ENCODE results near the gene ACOX2. TPM values are rescaled to one million over a fixed set of nuclear protein-coding genes. Genes with fewer than 3 reads are reported as not detected.
A peak's percentile ranks its signal among the peaks of the same experiment; 100 is the strongest.

ACOX2 gene
- total RNA-seq, 1 experiment from 2014 or later: 3.2 TPM

DNA sequence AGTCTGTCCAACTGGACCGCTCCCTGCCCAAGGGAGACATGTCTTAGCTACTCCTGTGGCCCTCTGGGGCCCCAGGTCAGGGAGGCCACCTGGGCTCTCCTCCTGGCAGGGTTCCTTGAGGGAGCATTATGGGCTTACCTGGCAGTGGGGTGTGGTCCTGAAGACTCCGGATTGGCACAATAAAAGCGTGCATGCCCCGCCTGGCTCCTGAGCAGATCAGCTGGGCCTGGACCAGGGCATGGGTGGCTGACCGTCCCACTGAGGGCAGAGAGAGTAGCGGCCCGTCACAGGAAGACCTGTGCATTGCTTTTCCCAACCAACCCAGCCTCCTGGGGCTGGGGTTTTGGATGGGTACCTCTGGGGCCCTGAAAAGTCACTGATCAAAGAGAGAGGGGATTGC lies 5.4 kb downstream of the ACOX2 start:
- in situ Hi-C loops (cut with HindIII; ENCODE audit: low pct_unique_long_range_greater_than_20kb, low sequenced_read_pairs): no loop called here
- ATAC-seq (no peak), DNase-seq (ENCODE audit: low read depth, low spot score) (no peak)
- no peaks in the 10 kb centered on the region for H3K9me3 ChIP-seq (ENCODE audit: control insufficient read depth, insufficient read depth, low read depth, low read length)
- CTCF ChIA-PET: interaction anchor here (0.6 kb wide), 1 partner anchor 117 kb away, joined by 3 read pairs; no protein-coding TSS in a partner anchor
- no peak overlapping the region for H3K27ac ChIP-seq (ENCODE audit: low read length)
- TF ChIP-seq TCF7L2 (IDR thresholded peaks at IDR 0.05; ENCODE audit: low read depth, low read length) (no peak), POLR2AphosphoS5 (IDR thresholded peaks at IDR 0.05; ENCODE audit: low read depth, low read length) (no peak), SIN3A (IDR thresholded peaks at IDR 0.05; ENCODE audit: borderline replicate concordance, insufficient read depth, low read depth, low read length) (no peak)
- TF ChIP-seq, protein P1, sequence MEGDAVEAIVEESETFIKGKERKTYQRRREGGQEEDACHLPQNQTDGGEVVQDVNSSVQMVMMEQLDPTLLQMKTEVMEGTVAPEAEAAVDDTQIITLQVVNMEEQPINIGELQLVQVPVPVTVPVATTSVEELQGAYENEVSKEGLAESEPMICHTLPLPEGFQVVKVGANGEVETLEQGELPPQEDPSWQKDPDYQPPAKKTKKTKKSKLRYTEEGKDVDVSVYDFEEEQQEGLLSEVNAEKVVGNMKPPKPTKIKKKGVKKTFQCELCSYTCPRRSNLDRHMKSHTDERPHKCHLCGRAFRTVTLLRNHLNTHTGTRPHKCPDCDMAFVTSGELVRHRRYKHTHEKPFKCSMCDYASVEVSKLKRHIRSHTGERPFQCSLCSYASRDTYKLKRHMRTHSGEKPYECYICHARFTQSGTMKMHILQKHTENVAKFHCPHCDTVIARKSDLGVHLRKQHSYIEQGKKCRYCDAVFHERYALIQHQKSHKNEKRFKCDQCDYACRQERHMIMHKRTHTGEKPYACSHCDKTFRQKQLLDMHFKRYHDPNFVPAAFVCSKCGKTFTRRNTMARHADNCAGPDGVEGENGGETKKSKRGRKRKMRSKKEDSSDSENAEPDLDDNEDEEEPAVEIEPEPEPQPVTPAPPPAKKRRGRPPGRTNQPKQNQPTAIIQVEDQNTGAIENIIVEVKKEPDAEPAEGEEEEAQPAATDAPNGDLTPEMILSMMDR (IDR thresholded peaks at IDR 0.05): 0 out of 2 replicates have a peak, but pooled peaks have one; percentile 4
- BruUV-seq (replicated peaks): no TSS peak
- POLR2A ChIA-PET: interaction anchor here (0.5 kb wide), 1 partner anchor 47 kb away, joined by 3 read pairs; no protein-coding TSS in a partner anchor
- no peak overlapping the region for H3K4me3 ChIP-seq (ENCODE audit: low read depth in 2 of 2, low read length in 2 of 2)
- no peaks in the 10 kb centered on the region for H3K36me3 ChIP-seq (ENCODE audit: control insufficient read depth, insufficient read depth, low read length)
- intact Hi-C loops (cut with micrococcal nuclease; ENCODE audit: unreplicated experiment): no loop called here
- peaks cover 25% of the 10 kb centered on the region for H3K4me1 ChIP-seq (ENCODE audit: control insufficient read depth, insufficient read depth, low read length)
- no peaks in the 10 kb centered on the region for H3K27me3 ChIP-seq (ENCODE audit: control insufficient read depth, insufficient read depth, low read length)

DNA sequence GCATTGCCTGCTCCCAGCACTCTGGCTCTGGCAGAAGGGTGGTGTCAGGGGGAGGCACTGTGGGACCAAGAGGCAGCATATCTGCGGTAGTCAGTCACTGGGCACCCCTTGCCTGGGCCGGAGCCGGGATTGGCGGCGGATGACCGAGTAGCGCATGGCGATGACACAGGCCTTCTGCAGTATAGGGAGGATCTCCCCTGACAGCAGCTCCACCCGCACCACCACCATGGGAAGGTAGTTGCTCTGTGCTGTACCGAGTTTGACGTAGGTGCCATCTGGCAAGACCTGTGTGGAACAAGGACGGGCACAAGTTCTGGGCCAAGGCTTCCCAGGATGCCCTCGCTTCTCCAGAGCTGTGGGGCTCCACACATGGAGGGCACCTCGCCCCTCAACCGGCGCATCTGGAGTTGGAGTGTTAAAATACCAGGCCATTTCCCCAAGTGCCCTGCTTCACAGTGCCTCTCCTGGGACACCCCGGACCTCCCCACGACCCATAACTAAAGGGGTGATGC lies 6.6 kb downstream of the ACOX2 start:
- no peaks in the 10 kb centered on the region for H3K36me3 ChIP-seq (ENCODE audit: control insufficient read depth, insufficient read depth, low read length)
- no peaks in the 10 kb centered on the region for H3K27me3 ChIP-seq (ENCODE audit: control insufficient read depth, insufficient read depth, low read length)
- DNase-seq (ENCODE audit: low read depth, low spot score) (no peak), ATAC-seq (no peak)
- H3K4me1 ChIP-seq (ENCODE audit: control insufficient read depth, insufficient read depth, low read length): peaks cover 30% of the 10 kb centered on the region
- no peak overlapping the region for H3K4me3 ChIP-seq (ENCODE audit: low read depth in 2 of 2, low read length in 2 of 2)
- no TSS peak for BruUV-seq (replicated peaks)
- CTCF ChIA-PET: no interaction called here
- intact Hi-C loops (cut with micrococcal nuclease; ENCODE audit: unreplicated experiment) (no loop called here), in situ Hi-C loops (cut with HindIII; ENCODE audit: low pct_unique_long_range_greater_than_20kb, low sequenced_read_pairs) (no loop called here)
- H3K27ac ChIP-seq (ENCODE audit: low read length): peak overlapping the region; percentile 39; the same call in 1 of the 2 replicates
- TF ChIP-seq TCF7L2 (IDR thresholded peaks at IDR 0.05; ENCODE audit: low read depth, low read length) (no peak), SIN3A (IDR thresholded peaks at IDR 0.05; ENCODE audit: borderline replicate concordance, insufficient read depth, low read depth, low read length) (no peak), POLR2AphosphoS5 (IDR thresholded peaks at IDR 0.05; ENCODE audit: low read depth, low read length) (no peak)
- TF ChIP-seq, protein P2, sequence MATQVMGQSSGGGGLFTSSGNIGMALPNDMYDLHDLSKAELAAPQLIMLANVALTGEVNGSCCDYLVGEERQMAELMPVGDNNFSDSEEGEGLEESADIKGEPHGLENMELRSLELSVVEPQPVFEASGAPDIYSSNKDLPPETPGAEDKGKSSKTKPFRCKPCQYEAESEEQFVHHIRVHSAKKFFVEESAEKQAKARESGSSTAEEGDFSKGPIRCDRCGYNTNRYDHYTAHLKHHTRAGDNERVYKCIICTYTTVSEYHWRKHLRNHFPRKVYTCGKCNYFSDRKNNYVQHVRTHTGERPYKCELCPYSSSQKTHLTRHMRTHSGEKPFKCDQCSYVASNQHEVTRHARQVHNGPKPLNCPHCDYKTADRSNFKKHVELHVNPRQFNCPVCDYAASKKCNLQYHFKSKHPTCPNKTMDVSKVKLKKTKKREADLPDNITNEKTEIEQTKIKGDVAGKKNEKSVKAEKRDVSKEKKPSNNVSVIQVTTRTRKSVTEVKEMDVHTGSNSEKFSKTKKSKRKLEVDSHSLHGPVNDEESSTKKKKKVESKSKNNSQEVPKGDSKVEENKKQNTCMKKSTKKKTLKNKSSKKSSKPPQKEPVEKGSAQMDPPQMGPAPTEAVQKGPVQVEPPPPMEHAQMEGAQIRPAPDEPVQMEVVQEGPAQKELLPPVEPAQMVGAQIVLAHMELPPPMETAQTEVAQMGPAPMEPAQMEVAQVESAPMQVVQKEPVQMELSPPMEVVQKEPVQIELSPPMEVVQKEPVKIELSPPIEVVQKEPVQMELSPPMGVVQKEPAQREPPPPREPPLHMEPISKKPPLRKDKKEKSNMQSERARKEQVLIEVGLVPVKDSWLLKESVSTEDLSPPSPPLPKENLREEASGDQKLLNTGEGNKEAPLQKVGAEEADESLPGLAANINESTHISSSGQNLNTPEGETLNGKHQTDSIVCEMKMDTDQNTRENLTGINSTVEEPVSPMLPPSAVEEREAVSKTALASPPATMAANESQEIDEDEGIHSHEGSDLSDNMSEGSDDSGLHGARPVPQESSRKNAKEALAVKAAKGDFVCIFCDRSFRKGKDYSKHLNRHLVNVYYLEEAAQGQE (IDR thresholded peaks at IDR 0.05; ENCODE audit: insufficient read depth in 1 of 2, low read depth in 2 of 2, low read length in 1 of 2): no peak
- TF ChIP-seq, protein P1 (IDR thresholded peaks at IDR 0.05): no peak
- no peaks in the 10 kb centered on the region for H3K9me3 ChIP-seq (ENCODE audit: control insufficient read depth, insufficient read depth, low read depth, low read length)
- POLR2A ChIA-PET: no interaction called here
